Activated CD8-positive, alpha-beta memory T cell treated with anti-CD3 and anti-CD28 coated beads, Interleukin-2, amount 50 U/mL, for 4 hours (primary cell): ENCODE data around the gene OR2A14.
"Not testable (repeated sequence)": the region's sequence is repeated elsewhere in the genome, so short reads cannot be mapped to it uniquely, and the experiment has no call there.

ENCODE experiments used
- DNase-seq: peaks from one replicate; pipeline ENCODE4 v3.0.0-alpha.2; 2020

OR2A14 gene

GRCh38 chr7:144158861-144159260 is 35.9 kb downstream of the OR2A14 start:
- no peak for DNase-seq

GRCh38 chr7:144164784-144165183 is 41.8 kb downstream of the OR2A14 start:
- DNase-seq = no peak

GRCh38 chr7:144171594-144172350 is 48.8 kb downstream of the OR2A14 start:
- DNase-seq = not testable (repeated sequence)

- no peak for DNase-seq
Measured at GRCh38 chr7:144174613-144175012, 51.6 kb downstream of the OR2A14 start.

GRCh38 chr7:144178380-144179164 is 55.6 kb downstream of the OR2A14 start:
- DNase-seq = peak; percentile 13

- DNase-seq = not testable (repeated sequence)
Measured at GRCh38 chr7:144179165-144179479, 56.1 kb downstream of the OR2A14 start.
